Activated naive CD4-positive, alpha-beta T cell treated with Interleukin-2 at 50 U/mL for 16 hours (primary cell): ENCODE results near the gene WDR82.

ENCODE experiments used
- DNase-seq: peaks from one replicate; pipeline ENCODE4 v3.0.0-alpha.2; 2020

WDR82 gene, protein sequence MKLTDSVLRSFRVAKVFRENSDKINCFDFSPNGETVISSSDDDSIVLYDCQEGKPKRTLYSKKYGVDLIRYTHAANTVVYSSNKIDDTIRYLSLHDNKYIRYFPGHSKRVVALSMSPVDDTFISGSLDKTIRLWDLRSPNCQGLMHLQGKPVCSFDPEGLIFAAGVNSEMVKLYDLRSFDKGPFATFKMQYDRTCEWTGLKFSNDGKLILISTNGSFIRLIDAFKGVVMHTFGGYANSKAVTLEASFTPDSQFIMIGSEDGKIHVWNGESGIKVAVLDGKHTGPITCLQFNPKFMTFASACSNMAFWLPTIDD

DNA sequence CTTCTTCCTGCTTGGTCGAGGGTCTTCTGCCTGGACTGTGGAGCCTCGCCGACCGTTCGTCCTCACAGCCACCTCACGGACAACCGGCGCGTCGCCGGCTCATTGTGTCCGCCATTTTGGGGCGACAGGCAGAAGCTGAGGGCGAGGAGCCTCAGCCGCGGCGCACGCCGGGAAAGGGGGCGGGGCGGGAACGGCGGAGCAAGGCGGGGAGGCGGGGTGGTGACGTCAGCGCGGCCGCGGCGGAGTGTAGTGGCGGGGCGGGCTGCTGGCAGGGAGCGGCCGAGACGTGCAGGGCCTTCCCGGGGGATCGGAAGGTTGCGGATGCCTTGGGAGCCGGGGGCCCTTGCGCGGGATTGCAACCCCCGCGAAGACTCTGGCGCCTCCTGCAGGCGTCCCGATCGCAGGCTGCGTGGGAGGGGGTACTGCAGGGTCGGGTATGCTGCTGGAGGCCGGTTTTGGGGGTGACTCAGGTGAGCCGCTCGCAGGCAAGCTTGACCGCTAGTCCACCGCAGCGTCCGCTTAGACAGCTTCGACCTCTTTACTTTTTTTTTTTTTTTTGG, at the start of gene WDR82:
WDR82 (minus strand) TSS at position 140 of the 560 bp plus-strand sequence. CDS start 288 bp downstream, outside the sequence.
- peak; percentile 97 for DNase-seq

DNA sequence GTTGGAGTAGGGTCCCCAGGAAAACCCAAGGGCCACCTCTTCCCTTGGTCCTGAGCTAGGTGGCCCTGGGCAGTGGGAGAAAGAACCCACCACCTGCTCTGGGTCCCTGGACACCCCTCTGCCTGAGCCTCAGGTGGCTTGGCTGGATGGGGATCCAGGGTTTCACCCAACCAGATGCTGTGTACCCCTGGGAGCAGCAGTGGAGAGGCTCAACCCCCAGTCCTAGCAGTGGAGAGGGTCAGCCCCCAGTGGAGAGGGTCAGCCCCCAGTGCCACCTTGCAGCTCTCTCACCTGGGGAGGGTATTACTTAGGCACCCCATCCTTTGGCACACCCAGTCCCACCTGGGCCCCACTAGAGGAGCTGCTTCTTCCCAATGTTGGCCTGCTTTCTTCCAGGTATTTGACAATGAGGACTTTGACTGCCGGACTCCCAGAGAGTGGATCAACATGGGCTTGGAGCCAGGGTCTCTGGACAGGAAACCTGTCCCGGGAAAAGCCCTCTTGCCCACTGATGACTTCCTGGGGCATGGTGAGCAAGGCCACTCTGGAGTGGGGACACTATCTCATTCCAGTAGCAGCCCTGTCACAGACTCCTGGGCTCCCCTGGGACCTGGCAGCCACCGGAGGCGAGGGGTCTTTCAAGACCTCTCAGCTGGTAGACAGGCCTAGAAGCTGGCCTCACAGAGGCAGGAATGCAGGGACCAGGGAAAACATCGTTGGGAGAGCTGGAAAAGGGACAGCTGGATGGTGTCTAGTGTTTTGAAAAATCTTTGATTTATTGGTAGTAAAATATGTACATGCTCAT, 49.2 kb upstream of the WDR82 start:
- DNase-seq = no peak

DNA sequence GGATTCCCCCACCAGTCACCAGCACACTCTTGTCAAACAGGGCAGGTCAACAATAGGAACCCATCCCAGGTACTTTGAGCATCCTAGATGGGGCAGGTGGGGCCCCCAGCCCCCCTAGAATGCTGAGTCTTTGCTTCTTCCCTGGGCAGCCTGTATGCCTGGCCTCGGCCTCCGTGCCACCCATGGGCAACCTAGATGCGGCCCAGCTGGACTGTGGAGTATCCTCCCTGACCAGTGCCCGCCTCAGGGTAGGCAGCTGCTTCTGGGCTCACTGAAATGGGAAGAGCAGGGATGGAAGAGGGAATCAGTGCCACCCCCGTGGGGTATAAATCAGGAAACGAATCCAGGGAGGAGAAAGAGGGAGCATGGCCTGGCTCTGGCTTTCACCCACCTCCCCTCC, 48.5 kb upstream of the WDR82 start:
- no peak for DNase-seq

DNA sequence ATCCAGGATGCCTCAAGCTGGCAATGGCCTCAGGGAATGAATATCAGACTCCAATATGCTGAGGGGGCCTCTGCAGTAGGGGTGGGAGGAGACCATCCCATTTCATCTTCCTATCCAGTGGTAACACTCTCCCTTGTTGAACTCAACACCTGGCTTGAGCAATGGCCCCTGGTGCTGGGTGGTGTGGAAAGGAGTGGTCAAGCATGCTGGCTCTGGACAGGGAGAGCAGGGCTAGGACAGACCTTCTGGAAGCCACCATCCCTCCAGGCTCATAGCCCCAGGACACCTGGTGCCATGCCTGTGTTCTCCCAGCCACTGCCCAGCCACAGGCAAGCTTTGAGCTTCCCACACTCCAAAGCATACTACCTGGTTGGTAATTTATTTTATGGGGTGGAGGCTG, 47.2 kb upstream of the WDR82 start:
- no peak for DNase-seq

DNA sequence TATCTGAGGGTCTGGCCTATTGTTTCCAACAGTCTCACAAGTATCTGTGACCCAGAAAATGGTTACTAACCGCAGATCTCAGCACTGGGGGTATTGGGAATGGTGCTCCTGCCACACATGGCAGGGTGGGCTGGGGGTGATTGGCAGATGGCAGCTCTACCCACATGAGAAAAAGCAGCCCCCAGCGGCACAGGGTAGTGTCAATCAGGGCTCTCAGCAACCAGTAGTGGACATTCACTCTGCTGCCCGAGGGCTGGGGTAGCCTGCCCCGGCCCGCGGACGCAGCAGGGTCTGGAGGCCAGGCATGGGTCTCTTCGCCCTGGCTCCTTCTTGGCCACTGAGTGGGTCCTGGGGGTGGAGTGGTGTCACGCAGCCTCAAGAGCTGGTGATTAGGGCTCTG, 46.2 kb upstream of the WDR82 start:
- no peak for DNase-seq

DNA sequence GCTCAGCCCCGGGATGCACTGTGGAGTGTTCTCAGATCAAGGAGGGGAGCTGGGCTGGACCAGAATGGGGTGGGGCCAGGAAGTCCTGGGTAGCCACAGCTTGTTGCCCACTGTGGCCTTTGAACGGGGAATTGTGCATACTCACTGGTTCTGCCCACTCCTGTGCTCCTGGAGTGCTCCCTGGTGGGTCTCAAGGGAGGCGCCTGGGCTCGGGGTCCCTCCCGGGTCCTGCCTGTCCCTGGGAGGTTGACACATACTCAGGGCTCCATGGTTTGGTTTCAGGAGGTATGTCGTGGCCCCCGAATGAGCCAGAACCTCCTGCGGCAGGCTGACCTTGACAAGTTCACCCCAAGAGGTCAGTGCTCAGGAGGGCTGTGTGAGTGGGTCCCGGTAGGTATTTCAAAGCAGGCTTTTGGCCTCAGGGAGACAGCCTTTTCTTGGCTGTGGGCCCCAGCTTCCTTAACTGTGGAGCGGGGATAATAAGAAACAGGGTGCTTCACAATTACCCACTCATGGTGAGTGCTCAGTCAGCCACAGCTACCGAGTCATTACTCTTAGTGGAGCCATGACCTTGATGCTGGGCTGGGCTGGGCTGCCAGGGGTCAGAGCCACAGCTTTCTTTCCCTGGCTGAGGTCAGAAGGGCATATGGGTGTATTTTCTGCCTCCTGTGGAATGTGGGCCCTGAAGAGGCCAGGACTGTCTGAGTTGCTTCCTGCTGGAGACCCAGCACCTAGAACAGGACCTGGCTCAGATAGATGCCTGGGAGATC, 45.3 kb upstream of the WDR82 start:
- no peak for DNase-seq

DNA sequence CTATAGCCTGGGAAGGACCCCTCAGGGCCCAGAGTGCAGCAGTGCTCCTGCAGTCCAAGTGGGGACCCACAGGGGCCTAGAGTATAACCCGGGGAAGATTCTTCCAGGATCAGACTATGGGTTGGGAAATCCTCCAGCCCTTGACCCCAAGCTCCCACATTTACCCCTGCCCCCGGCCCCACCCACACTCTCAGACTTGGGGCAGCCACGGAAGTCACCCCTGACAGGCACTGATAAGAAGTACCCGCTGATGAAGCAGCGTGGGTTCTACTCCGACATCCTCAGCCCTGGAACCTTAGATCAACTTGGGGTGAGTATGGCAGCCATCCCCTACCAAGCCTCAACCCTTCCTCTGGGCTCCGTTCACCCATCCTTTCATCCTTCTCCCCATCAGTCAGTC, 44.0 kb upstream of the WDR82 start:
- no peak for DNase-seq

DNA sequence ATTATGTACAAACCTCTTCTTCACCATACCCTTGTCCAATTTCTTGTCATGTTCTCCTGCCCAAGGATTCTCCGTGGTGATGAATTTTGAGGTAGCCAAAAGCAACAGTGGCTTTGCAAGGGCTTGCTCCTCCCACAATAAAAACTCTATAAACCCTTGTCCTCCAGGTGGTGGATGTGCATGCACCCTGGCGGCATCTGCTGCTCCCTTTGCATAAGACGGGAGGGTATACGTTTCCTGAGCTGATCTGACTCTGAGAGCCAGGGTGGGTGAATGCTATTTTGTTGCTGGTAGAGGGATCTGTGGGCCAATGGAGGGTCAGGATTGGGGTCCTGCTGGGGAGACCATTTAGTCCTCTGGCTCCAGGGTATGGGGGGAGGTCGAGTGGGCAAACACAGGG, 43.0 kb upstream of the WDR82 start:
- DNase-seq = no peak

DNA sequence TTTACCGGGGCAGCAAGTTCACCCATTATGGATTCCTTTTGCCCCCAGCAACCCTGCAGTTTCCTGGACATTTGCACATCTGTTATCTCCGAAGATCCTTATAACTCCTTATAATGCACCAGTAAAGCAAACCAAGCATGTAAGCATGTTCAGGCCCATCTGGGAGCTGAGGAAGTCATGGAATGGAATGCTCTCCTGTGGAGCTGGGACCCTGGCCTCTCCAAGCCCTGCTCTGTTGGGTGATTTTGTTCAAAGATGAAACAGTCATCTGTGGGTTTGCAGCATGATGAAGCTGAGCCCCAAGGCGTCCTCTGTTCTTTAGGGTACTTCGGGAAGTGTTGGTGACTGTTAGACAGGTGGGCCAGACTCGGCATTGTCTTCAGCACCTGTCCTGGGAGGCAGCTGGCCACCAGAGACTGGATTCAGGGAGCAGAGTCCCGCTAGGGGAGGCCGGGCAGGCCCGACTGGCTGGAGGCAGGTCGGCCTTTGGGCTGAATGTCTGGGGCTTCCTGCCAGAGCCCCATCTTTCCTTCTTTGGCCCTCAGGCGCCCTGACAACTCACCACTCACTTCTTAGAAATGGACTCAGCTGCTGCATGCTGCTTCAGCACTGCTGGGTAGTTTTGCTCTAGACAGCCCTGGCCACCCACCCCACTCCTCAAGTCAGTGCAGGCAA, 41.6 kb upstream of the WDR82 start:
- no peak for DNase-seq

DNA sequence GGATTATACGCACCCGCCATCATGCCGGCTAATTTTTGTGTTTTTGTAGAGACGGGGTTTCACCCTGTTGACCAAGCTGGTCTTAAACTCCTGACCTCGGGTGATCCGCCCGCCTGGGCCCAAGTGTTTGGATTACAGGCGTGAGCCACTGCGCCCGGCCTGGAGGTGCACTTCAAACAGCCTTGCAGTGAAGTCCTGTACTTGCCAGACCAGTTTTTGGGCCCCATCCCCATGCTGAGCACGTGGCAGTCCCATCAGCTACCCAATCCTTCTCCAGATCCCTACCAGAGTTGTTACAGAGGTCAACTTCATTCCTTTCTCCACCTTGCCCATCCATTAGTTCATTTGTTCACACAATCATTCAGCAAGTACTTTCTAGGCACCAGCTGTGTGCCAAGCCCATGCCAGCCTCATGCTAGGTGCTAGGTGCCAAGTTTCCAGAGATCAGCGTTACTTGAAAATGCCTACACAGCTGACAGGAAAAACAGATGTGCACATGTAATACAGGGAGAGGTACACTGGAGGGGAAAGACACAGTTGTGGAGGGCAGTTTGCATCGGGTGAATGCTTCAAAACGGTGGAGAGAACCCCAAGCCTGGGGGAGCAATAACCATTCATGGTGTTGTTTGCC, 39.9 kb upstream of the WDR82 start:
- no peak for DNase-seq

DNA sequence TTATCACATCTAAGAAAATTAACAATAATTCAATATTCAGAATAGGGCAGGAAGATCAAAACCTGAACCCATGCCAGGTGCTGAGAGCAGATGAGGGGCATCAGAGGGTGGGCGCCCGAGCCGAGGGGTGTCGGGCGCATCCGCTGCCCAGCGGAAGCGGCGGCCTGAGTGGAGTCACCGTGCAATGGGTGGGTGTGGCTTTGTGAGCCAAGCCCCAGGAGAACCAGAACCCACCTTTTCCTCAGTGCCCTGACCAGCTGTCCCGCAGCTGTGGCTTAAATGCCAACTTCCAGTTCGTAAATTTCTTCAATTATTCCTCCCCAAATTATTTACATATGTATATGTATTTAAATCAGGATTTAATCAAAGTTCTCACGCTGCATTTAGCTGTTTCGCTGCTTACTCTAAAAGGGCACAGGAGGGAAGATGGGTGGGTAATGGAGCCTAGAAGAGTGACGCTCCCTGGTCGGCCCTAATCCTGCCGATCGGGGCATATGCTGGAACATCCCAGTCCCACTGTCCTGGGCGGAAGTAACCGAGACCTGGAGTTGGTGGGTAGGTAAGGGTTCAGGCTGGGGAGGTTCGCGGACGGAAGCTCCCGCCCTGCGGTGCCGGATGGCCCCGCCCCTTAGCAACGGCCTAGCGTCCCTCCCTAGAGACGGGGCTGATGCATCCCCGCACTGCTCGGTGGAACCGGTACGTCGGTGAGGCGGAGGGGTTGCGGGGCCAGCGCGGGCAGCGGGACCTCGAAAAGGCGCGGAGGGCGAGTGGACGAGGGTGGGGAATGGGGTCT, 39.0 kb upstream of the WDR82 start:
- peak; percentile 73 for DNase-seq

DNA sequence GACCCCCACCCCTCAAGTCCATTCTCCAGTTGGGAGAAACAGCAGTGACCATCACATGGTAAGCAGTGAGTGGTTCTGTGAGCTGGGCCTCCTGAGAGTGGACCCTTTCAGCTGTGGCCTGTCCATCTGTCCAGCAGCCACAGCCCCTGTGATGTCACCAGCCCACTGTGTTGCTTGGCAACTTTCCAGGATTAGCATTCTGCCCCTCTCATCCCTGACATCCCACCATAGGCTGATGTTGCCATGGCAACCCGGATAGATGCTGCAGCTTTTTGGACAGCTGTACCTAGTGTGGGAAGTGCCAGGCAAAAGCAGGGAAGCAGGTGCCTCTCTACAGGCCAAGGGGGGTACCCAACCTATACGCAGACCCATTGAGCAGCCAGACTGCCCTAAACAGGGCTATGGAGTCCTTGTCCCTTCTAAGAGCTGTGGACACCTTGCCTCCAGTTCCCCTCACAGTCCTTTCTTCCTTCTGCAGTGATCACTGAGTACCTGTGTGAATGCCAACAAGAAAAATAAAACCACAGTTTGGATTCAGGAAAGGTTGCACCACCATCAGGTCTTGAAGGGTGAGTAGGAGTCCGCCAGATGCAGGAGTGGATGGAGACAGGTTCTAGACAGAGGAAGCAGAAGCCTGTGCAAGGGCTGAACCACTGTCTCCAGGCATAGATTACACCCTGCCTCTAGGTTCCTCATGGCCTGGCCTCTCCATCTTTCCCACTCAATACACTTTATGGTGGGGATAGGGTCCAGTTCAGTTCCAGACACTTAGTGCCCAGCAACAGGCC, 37.7 kb upstream of the WDR82 start, which contains the start of gene DNAH1:
DNAH1 (plus strand) TSS at position 343 of the 788 bp plus-strand sequence. CDS start 6,124 bp downstream, outside the sequence.
- no peak for DNase-seq

DNA sequence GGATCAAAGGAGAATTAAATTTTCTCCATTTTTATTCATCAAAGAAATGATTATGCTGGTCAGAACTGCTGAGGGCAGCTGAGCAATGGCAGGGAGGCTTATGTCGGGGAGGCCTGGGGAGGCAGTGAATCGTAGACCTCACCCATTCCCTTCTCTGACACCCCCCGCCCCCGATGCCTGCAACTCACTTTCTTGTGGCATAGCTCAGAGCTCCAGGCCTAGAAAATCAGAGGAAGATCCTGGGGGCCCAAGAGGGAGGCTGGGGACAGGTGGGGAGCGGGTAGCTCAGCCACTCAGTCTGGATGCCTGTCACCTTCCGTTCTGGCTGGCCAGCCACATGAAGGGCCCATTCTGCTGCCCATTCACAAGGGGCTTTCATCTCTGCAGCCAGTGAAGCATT, 36.6 kb upstream of the WDR82 start:
- no peak for DNase-seq

DNA sequence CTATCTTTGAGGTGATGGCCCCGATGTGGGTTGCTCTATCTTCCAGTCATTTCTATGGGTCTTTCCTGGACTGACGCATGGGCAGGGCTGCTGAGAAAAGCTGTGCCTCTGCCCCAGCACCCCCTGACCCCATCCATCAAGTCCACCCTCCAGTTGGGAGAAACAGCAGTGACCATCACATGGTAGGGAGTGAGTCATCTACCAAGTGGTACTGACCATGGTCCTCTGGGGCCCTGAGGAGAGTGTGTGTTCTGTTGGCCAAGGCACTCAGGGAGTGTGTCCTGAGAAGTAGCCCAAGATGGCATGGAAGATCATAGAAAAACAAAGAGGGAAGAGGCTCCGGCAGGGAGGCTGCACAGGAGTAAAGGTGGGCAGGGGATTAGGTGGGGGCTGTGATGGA, 36.0 kb upstream of the WDR82 start:
- no peak for DNase-seq

DNA sequence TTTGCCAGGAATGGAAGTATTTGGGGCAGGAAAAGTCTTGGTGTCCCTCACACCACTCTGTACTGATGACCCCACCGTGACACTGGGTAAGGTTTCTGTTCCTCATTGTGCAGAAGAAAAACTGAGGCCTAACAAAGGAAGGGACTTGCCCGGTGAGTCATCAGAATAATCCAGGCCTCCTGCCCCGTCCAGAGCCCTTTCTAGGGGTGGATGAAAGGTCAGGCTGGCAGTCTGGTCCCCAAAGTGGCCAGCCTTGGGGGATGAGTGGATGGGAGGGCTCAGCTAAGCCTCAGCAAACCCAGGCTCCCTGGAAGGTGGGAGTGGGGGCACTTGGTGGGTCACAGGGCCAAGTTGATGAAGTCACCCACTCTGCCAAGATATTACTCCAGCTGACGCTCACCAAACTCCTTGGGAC, 35.3 kb upstream of the WDR82 start:
- no peak for DNase-seq

DNA sequence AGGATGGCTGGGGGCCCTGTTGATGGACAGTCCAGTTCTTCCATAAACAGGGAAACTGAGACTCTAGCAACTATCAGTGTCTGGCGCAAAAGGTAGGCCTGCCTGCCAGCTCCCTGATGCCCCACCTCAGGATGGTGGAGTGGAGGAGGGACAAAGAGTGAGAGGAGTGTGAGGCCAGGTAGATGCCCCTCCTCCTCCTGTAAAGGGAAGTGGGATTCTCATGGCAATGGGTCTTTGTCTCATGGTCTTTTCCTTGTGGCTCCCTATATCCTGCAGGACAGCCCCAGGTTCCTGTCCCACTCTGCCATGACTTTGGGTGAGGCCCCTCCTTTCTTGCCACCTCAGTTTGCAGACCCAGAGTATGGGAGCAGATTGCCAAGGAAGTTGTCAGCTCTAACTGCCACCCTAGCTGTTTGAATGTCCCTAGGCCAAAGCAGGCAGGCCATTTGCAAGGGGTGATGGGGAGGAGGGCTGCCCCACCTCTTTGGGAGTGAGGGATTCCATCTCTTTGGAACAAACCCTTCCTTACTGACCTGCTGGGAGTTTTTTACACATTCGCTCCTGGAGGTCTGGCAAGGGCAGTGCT, 34.8 kb upstream of the WDR82 start:
- DNase-seq = no peak

DNA sequence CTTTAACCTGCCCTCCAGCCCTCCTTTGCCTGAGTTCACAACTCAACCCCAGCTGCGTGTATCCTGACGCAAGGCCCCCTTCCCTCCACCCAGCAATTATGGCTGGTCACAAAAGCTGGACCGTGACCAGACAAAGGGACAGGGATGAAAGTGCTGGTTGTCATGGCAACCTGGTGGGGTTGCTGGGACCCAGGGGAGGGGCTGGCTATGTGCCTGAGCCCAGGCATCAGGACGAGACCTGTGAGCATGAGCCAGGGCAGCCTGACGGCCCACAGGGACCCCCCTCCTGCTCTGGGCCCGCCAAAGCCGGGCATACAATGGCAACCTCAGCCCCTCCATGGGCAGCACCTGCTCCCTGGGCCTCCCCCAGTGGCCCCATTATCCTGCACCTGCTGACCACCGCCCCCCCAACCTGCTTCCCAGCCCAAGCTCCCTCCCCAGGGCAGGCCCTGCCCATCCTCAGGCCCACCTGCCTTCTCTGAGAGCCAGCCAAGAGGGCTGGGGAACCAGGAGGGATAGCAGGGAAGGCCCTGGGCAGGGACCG, 33.2 kb upstream of the WDR82 start:
- DNase-seq = no peak

DNA sequence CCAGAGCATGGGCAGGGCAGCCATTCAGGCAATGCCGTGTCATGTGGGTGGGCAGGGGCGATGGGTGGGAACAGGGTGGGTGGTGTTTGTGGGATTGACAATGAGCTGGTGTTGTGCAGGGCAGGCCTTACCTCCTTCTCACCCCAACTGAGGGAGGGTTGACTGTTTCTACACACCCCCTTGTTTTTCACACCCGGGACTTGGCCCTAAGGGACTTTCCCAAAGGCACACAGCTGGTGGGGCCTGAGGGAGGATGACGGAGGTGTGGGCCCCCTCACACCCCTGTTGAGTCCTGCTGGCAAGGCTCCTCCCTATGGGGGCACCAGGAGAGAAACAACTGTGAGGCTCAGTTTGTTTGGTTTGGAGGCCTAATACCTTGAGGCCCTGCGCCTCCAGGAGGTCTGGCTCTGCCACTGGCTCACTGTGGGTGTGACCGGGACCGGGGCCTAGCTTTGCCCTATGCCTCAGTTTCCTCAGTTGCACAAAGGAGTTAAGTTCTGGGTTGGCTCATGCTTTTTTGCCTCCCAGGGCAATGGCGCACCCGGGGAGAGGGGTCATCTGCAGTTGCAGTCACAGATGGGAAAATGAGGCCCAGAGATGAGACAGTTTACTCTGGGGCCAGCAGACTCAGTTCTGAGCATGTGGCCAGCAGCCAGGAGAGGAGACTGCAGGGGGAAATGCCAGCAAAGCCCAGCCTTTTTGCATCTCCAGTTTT, 32.6 kb upstream of the WDR82 start:
- peak; percentile 55 for DNase-seq

DNA sequence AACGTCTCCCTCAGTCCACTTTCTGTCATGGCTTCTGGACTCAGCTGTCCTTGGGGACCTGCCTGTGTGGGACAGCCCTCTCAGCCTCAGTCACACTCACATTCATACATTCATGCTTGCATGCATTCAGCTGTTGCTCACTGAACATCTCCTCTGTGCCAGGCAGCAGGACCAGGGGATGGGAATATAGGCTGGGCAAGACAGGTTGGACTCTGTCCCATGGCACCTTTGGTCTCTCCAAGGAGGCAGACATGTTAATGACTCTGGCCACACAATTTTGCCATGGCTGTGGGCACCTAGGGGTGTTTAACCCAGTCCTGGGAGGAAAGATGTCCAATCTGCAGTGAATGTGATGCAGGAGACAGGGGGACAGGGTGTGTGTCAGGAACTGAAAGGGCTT, 29.9 kb upstream of the WDR82 start:
- DNase-seq = no peak
